ENCODE results near the gene OSBP2. TPM values are rescaled to one million over a fixed set of nuclear protein-coding genes. Genes with fewer than 3 reads are reported as not detected.

Gene OSBP2
- polyA plus RNA-seq, 1 donor (not counting 4 experiments of a cell fraction or from before 2014, with no cell fraction given): 3.0 TPM

- no peaks in the 10 kb centered on the region for H3K27me3 ChIP-seq (ENCODE audit: control insufficient read depth, extremely low read depth, insufficient read depth, low read length)
- H2AFZ ChIP-seq (ENCODE audit: control insufficient read depth, low read length): no peak overlapping the region
- FAIRE-seq (no peak), DNase-seq (ENCODE audit: low read depth, low spot score) (no peak)
- no peaks in the 10 kb centered on the region for H3K4me1 ChIP-seq (ENCODE audit: control insufficient read depth, extremely low read depth, insufficient read depth, low read length)
- H3K9me3 ChIP-seq (ENCODE audit: control insufficient read depth, low read depth, low read length): no peaks in the 10 kb centered on the region
- dilution Hi-C loops (cut with MboI; ENCODE audit: extremely low pct_ligation_motif_present, low sequenced_read_pairs): no loop called here
- H3K9me1 ChIP-seq (ENCODE audit: control insufficient read depth, extremely low read depth, insufficient read depth, low read length): no peaks in the 10 kb centered on the region
- H3K27ac ChIP-seq (ENCODE audit: control insufficient read depth, insufficient read depth, low read length): no peak overlapping the region
- H3K79me2 ChIP-seq (ENCODE audit: control insufficient read depth, insufficient read depth, low read length): no peaks in the 10 kb centered on the region
- no peak overlapping the region for H3K4me3 ChIP-seq (ENCODE audit: control insufficient read depth in 2 of 3, extremely low read depth in 1 of 3, insufficient read depth in 2 of 3, low read depth in 1 of 3, low read length in 3 of 3)
- H3K9ac ChIP-seq (ENCODE audit: control insufficient read depth, extremely low read depth, insufficient read depth, low read length): no peak overlapping the region
- H3K4me2 ChIP-seq (ENCODE audit: control insufficient read depth, extremely low read depth, insufficient read depth, low read depth, low read length): no peak overlapping the region
- H3K36me3 ChIP-seq (ENCODE audit: control insufficient read depth in 2 of 2, extremely low read depth in 1 of 2, insufficient read depth in 2 of 2, low read length in 2 of 2): no peaks in the 10 kb centered on the region
- TF ChIP-seq CTCF (optimal IDR thresholded peaks at IDR 0.05 in 1 of 3, IDR thresholded peaks at IDR 0.05 in 1 of 3, conservative IDR thresholded peaks at IDR 0.05 in 1 of 3; ENCODE audit: extremely low read depth in 1 of 3, insufficient read depth in 2 of 3, low read length in 3 of 3): no peak
- TF ChIP-seq EZH2 (IDR thresholded peaks at IDR 0.05; ENCODE audit: low read length): no peak
- H4K20me1 ChIP-seq (ENCODE audit: control insufficient read depth, extremely low read depth, insufficient read depth, low read length): no peaks in the 10 kb centered on the region
Measured at GRCh38 chr22:30770716-30771115, 76.0 kb downstream of the OSBP2 start.

DNA sequence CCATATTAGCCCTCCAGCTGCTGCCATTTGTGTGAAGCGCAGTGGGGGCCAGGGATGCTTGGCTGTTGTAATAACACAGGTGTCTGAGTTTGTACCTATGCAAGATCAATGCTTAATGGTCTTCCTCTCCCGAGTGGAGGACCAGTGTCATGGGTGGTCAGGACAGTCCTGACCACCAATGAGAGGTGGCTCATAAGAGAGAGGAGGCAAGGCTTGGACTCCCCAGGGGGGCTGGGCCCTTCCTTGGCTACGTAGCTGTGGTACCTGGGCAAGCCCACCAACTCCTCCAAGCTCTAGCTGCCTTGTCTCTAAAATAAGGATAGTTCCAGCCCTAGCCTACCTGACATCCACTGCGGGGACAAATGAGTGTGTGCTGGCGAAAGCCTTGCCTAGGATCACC lies 79.2 kb downstream of the OSBP2 start:
- H4K20me1 ChIP-seq (ENCODE audit: control insufficient read depth, extremely low read depth, insufficient read depth, low read length): no peaks in the 10 kb centered on the region
- dilution Hi-C loops (cut with MboI; ENCODE audit: extremely low pct_ligation_motif_present, low sequenced_read_pairs): no loop called here
- H3K9ac ChIP-seq (ENCODE audit: control insufficient read depth, extremely low read depth, insufficient read depth, low read length): no peak overlapping the region
- TF ChIP-seq CTCF (optimal IDR thresholded peaks at IDR 0.05 in 1 of 3, IDR thresholded peaks at IDR 0.05 in 1 of 3, conservative IDR thresholded peaks at IDR 0.05 in 1 of 3; ENCODE audit: extremely low read depth in 1 of 3, insufficient read depth in 2 of 3, low read length in 3 of 3): no peak
- H3K4me3 ChIP-seq (ENCODE audit: control insufficient read depth in 2 of 3, extremely low read depth in 1 of 3, insufficient read depth in 2 of 3, low read depth in 1 of 3, low read length in 3 of 3): no peak overlapping the region
- H3K4me2 ChIP-seq (ENCODE audit: control insufficient read depth, extremely low read depth, insufficient read depth, low read depth, low read length): no peak overlapping the region
- H3K9me3 ChIP-seq (ENCODE audit: control insufficient read depth, low read depth, low read length): no peaks in the 10 kb centered on the region
- H3K27ac ChIP-seq (ENCODE audit: control insufficient read depth, insufficient read depth, low read length): no peak overlapping the region
- DNase-seq (ENCODE audit: low read depth, low spot score) (no peak), FAIRE-seq (no peak)
- no peaks in the 10 kb centered on the region for H3K79me2 ChIP-seq (ENCODE audit: control insufficient read depth, insufficient read depth, low read length)
- no peaks in the 10 kb centered on the region for H3K4me1 ChIP-seq (ENCODE audit: control insufficient read depth, extremely low read depth, insufficient read depth, low read length)
- H2AFZ ChIP-seq (ENCODE audit: control insufficient read depth, low read length): no peak overlapping the region
- no peaks in the 10 kb centered on the region for H3K36me3 ChIP-seq (ENCODE audit: control insufficient read depth in 2 of 2, extremely low read depth in 1 of 2, insufficient read depth in 2 of 2, low read length in 2 of 2)
- no peaks in the 10 kb centered on the region for H3K9me1 ChIP-seq (ENCODE audit: control insufficient read depth, extremely low read depth, insufficient read depth, low read length)
- no peaks in the 10 kb centered on the region for H3K27me3 ChIP-seq (ENCODE audit: control insufficient read depth, extremely low read depth, insufficient read depth, low read length)

All from keratinocyte (primary cell).